Right atrium auricular region (tissue), 2 donors: ENCODE results near the gene ZBTB8B. TPM values are rescaled to one million over a fixed set of nuclear protein-coding genes. Genes with fewer than 3 reads are reported as not detected.
"Not testable (repeated sequence)": the region's sequence is repeated elsewhere in the genome, so short reads cannot be mapped to it uniquely, and the experiment has no call there.

ENCODE experiments used
- DNase-seq: peaks from one replicate; pipeline ENCODE4 v3.0.0-alpha.2; 2019; ENCODE audit warnings: low spot score
- H3K27ac ChIP-seq, 2 donors: fragments of 200-600 bp; sonication (generic); 1 replicate in 1 of 2; 2 replicates in 1 of 2; pipeline ENCODE4 v1.5.1; 2016 to 2019
- H3K27me3 ChIP-seq, 2 donors: fragments of 200-600 bp; sonication (generic); one replicate each; pipeline versions ENCODE4 v1.5.1 to v1.6.0; 2017 to 2019
- H3K36me3 ChIP-seq: fragments of 200-600 bp; sonication (generic); one replicate; pipeline ENCODE4 v1.5.1; 2016
- H3K4me1 ChIP-seq, 2 donors: fragments of 200-600 bp; sonication (generic); one replicate each; pipeline versions ENCODE4 v1.5.1 to v1.6.0; 2017 to 2019
- H3K4me3 ChIP-seq, 2 donors: fragments of 200-600 bp; sonication (generic); 1 replicate in 1 of 2; 2 replicates in 1 of 2; pipeline ENCODE4 v1.5.1; 2017 to 2019; ENCODE audit warnings: mild to moderate bottlenecking in 1 of 2, moderate library complexity in 1 of 2
- H3K9me3 ChIP-seq, 2 donors: fragments of 200-600 bp; sonication (generic); one replicate each; pipeline ENCODE4 v1.5.1; 2019
- total RNA-seq, 2 donors: library from RNA; depleted of rRNA; stranded (reverse); fragments of >200 nt; gene quantifications; one replicate each; pipeline ENCODE4 v1.1.0, GENCODE V29; 2016
- TF ChIP-seq, protein P1 (sequence below), 2 donors: fragments of 200-600 bp; sonication (generic); IDR thresholded peaks; one replicate each; pipeline ENCODE4 v1.5.1; 2019; ENCODE audit warnings: antibody characterized with exemption in 2 of 2

Gene ZBTB8B
- total RNA-seq, 2 donors from 2014 or later = 0.04 TPM; not detected in 1

DNA sequence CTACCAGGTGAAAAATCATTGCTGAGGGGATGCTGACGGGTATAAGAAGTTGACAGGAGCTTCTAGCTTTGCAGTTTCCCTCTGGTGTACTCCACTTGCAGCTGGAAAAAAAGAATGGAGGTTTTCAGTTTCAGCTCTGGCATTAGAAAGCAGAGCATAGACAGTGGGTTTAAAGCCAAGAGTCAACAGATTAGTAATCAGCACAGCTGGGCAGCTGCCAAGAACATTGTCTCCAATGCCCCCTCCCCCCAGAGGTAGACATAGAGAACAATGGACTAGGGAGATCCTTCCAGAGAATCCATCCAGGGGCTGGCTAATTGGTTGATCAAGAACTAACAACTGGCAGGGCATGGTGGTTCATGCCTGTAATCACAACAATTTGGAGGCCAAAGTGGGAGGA is 10.1 kb upstream of the ZBTB8B start:
- H3K36me3 ChIP-seq = no peaks in the 10 kb centered on the region
- no peaks in the 10 kb centered on the region for H3K27me3 ChIP-seq
- no peak for DNase-seq
- no peak overlapping the region for H3K27ac ChIP-seq
- H3K4me3 ChIP-seq = no peak overlapping the region
- H3K4me1 ChIP-seq = no peaks in the 10 kb centered on the region
- TF ChIP-seq, protein P1, sequence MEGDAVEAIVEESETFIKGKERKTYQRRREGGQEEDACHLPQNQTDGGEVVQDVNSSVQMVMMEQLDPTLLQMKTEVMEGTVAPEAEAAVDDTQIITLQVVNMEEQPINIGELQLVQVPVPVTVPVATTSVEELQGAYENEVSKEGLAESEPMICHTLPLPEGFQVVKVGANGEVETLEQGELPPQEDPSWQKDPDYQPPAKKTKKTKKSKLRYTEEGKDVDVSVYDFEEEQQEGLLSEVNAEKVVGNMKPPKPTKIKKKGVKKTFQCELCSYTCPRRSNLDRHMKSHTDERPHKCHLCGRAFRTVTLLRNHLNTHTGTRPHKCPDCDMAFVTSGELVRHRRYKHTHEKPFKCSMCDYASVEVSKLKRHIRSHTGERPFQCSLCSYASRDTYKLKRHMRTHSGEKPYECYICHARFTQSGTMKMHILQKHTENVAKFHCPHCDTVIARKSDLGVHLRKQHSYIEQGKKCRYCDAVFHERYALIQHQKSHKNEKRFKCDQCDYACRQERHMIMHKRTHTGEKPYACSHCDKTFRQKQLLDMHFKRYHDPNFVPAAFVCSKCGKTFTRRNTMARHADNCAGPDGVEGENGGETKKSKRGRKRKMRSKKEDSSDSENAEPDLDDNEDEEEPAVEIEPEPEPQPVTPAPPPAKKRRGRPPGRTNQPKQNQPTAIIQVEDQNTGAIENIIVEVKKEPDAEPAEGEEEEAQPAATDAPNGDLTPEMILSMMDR (IDR thresholded peaks at IDR 0.05) = no peak
- peaks cover 0 to 19% of the 10 kb centered on the region in 2 donors for H3K9me3 ChIP-seq

DNA sequence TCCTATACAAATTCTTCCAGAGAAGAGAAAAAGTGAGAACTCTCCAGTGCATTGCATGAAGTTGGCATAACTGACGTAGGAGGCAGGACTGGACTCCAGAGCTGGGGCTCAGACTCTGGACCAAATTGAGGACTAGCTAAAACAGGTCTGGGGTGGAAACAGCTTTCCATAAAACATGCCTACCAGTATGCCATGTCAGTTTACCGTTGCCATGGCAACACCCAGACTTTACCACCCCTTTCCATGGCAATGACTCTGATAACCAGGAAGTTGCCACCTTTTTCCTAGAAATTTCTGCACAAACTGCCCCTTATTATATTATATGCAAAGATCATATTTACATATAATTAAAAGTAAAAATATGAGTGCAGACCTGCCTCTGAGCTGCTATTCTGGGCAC is 8.9 kb upstream of the ZBTB8B start:
- Histone ChIP-seq H3K9me3 (peaks cover 0 to 21% of the 10 kb centered on the region in 2 donors), H3K27me3 (no peaks in the 10 kb centered on the region), H3K27ac (no peak overlapping the region), H3K4me1 (no peaks in the 10 kb centered on the region), H3K36me3 (no peaks in the 10 kb centered on the region), H3K4me3 (no peak overlapping the region)
- TF ChIP-seq, protein P1 (IDR thresholded peaks at IDR 0.05) = no peak
- DNase-seq = no peak

DNA sequence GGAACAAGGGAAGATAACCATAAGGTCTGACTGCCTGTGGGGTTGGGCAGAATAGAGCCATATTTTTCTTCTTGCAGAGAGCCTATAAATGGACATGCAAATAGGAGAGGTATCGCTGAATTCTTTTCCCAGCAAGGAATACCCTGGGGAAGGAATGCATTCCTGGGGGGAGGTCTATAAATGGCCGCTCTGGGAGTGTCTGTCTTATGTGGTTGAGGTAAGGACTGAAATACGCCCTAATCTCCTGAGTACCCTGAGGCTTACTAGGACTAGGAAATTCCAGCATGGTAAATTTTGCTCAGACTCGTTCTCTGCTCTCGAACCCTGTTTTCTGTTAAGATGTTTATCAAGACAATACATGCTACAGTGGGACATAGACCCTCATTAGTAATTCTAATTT is 6.1 kb upstream of the ZBTB8B start:
- peaks cover 0 to 21% of the 10 kb centered on the region in 2 donors for H3K9me3 ChIP-seq
- DNase-seq, H3K4me1 ChIP-seq, H3K36me3 ChIP-seq, H3K27me3 ChIP-seq, H3K4me3 ChIP-seq, H3K27ac ChIP-seq: not testable (repeated sequence)

DNA sequence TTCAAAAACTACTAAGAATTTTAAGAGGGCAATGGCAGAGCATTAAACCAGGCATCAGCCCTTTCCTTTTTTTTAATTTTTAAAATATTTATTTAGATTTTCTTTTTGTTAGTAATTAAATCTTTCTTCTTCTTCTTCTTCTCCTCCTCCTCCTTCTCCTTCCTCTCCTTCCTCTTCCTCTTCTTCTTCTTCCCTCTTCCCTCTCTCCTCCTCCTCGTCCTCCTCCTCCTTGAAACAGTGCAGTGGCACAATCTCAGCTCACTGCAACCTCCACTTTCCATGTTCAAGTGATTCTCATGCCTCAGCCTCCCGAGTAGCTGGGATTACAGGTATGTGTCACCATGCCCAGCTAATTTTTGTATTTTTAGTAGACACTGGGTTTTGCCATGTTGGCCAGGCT is 1.9 kb upstream of the ZBTB8B start:
- not testable (repeated sequence) for H3K27ac ChIP-seq, H3K4me3 ChIP-seq, H3K27me3 ChIP-seq, DNase-seq, H3K36me3 ChIP-seq
- Histone ChIP-seq H3K4me1 (peaks cover 0 to 17% of the 10 kb centered on the region in 2 donors), H3K9me3 (peaks cover 0 to 20% of the 10 kb centered on the region in 2 donors)

DNA sequence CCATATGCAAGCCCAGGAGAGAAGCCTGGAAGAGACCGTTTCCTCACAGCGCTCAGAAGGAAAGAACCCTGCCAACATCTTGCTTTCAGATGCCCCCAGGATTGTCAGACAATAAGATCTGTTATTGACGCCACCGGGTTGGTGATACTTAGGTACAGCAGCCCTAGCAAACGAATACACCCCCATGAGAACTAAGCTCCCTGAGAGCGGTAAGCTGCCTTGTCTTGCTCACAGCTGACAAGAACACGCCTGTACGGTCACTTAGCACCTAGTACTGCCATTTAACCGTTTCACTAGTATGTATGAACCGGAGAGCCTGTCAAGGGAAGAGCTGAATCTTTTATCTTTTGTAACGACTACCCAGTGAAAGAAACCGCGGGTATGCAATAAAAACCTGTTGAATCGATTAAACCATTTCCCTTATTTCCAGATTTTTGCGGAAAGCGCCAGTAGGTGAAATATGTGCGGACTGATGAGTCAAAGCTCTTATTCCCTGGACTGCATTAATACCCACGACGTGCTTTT is 619 bp upstream of the ZBTB8B start:
- H3K36me3 ChIP-seq = no peaks in the 10 kb centered on the region
- H3K4me3 ChIP-seq = peak overlapping the region; percentile 37 to 55
- no peak overlapping the region for H3K27ac ChIP-seq
- H3K27me3 ChIP-seq = peaks cover 0 to 5% of the 10 kb centered on the region in 2 donors
- peaks cover 0 to 17% of the 10 kb centered on the region in 2 donors for H3K4me1 ChIP-seq
- no peak for DNase-seq
- peaks cover 0 to 7% of the 10 kb centered on the region in 2 donors for H3K9me3 ChIP-seq
- TF ChIP-seq, protein P1 (IDR thresholded peaks at IDR 0.05) = no peak

DNA sequence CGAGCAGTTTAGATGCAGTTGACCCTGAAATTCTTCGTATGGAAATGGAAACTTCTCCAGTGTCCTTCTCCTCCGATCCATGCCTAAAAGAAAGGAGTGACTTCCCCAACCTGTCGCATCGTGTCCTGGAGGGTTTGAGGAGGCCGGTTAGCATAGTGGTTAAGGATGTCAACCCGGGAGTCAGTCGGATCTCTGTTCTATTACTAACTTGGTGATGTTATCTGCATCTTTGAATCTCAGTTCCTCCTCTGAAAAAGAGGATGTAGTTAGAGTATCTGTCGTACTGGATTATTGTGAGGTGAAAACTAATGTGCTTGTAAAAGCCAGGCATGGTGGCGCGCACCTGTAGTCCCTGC is 684 bp downstream of the ZBTB8B start:
- H3K36me3 ChIP-seq = no peaks in the 10 kb centered on the region
- H3K27me3 ChIP-seq = peaks cover 0 to 5% of the 10 kb centered on the region in 2 donors
- DNase-seq = no peak
- H3K4me3 ChIP-seq = peak overlapping the region in 1 of 2 donors; percentile 55
- TF ChIP-seq, protein P1 (IDR thresholded peaks at IDR 0.05) = no peak
- H3K4me1 ChIP-seq = peaks cover 0 to 17% of the 10 kb centered on the region in 2 donors
- no peak overlapping the region for H3K27ac ChIP-seq
- no peaks in the 10 kb centered on the region for H3K9me3 ChIP-seq

DNA sequence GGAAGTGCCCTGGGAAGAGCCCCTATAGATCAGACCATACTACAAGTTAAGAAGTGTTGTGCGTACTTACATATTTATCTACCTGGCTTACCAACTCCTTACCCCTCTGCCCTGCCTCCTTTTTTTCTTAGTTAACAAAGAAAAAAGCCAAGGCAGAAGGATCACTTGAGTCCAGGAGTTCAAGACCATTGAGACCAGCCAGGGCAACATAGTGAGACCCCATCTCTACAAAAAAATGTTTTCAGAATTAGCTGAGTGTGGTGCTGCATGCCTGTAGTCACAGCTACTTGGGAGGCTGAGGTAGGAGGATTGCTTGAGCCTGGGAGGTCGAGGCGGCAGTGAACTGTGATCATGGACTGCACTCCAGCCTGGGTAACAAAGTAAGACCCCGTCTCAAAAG is 1.9 kb downstream of the ZBTB8B start:
- no peak for DNase-seq
- H3K4me3 ChIP-seq = no peak overlapping the region
- TF ChIP-seq, protein P1 (IDR thresholded peaks at IDR 0.05) = no peak
- H3K4me1 ChIP-seq = peaks cover 0 to 17% of the 10 kb centered on the region in 2 donors
- no peak overlapping the region for H3K27ac ChIP-seq
- no peaks in the 10 kb centered on the region for H3K36me3 ChIP-seq
- no peaks in the 10 kb centered on the region for H3K9me3 ChIP-seq
- peaks cover 0 to 5% of the 10 kb centered on the region in 2 donors for H3K27me3 ChIP-seq
